ENCODE data around the gene SLC47A2.

DNA sequence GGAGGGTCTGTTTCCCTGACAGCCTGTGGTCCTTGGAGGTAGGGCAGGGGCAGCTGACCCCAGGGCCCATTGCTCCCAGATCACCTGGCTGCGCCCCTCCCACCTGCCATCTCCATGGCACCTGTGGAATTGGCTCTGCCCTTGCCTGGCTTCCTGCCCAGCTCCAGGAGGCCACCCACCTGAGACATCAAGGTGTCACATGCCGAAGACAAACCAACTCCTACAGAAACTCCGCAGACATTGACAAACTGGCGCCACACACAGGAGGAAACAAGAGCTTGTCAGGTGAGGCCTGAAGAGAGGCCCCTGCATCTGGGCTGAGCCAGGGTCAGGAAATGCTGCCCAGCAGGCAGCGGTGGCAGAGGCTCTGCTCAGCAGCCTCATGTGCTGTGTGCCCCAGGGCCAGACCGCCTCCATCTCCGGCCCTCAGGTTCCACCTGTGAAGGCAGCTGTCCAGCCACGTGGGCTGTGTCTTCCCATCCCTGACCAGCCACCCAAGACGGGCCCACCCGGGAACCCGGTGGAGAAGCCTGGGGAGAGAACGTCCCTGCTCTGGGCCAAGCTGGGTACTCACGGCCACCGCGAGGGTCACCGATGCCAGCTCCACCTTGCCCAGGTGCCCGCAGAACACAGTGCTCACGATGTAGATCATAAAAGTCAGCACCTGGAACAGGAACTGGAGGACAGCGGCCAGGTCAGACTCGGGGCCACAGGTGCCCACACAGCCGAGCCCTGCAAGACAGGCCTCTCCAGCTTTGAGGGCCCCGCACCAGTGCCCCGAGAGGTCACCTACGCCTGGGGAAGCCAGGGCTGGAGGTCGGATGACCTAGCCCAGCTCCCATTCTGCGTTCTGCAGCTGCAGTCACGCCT lies 1.6 kb downstream of the SLC47A2 start:
- TF ChIP-seq POLR2A (IDR thresholded peaks at IDR 0.05; ENCODE audit: low read depth, low read length), result no peak
- TF ChIP-seq POLR2AphosphoS5 (IDR thresholded peaks at IDR 0.05; ENCODE audit: low read depth, low read length), result no peak
- TF ChIP-seq SPI1 (IDR thresholded peaks at IDR 0.05; ENCODE audit: low read depth, low read length), result no peak
- TF ChIP-seq TAF1 (IDR thresholded peaks at IDR 0.05; ENCODE audit: low read depth, low read length), result no peak
- no peak for TF ChIP-seq POU2F2 (IDR thresholded peaks at IDR 0.05; ENCODE audit: low read depth, low read length)

All from GM12891 (cell line).